Omental fat pad (tissue), 4 donors: ENCODE data around the gene BACH2. TPM values are rescaled to one million over a fixed set of nuclear protein-coding genes. Genes with fewer than 3 reads are reported as not detected.
A peak's percentile ranks its signal among the peaks of the same experiment; 100 is the strongest.
"Not testable (repeated sequence)": the region's sequence is repeated elsewhere in the genome, so short reads cannot be mapped to it uniquely, and the experiment has no call there.

Source experiments
- ATAC-seq: fragments of 150-250 bp; one replicate; pipeline ENCODE4 v1.9.1; 2016; ENCODE audit warnings: mild to moderate bottlenecking, moderate library complexity; ENCODE audit not compliant: low FRiP score
- DNase-seq: peaks from one replicate; pipeline ENCODE4 v3.0.0-alpha.2; 2019; ENCODE audit warnings: low spot score
- CTCF ChIP-seq, 3 donors: fragments of 450-650 bp; IDR thresholded peaks; one replicate each; pipeline ENCODE4 v1.5.1; 2016 to 2017; ENCODE audit warnings: antibody characterized with exemption in 3 of 3, mild to moderate bottlenecking in 3 of 3, moderate library complexity in 2 of 3
- total RNA-seq, 4 donors: library from RNA; depleted of rRNA; stranded (reverse); fragments of >200 nt; gene quantifications; one replicate each; pipeline ENCODE4 v1.1.0, GENCODE V29; 2016

BACH2 gene
- total RNA-seq, 4 donors from 2014 or later = 4.0 to 9.4 (median 7.0) TPM

DNA sequence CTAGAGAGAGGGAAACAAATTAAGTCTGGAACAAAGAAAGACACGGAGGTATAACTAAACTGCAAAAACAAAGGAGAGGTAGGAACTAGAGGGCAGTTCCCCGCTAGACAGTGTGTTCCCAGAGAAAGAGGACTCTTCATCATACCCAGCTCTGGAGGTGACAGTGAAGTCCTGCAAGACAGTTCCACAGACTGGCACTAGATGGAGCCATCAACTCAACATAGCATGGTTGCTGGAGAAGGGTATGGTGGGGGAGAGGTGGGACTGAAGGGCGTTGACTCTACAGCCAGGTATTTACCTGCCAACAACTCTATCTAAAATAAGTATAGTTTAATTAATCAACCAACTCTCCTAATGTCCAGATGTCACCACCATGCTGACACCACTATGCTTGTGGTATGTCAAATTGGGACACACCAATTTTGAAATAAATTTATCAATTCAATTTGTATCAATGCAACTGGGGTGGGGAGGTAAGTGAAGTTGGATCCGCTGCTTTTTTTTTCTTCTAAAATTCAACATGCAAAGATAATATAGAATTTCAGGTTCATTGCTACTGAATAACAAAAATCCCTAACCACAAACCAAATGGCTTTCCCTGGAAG, 9.7 kb downstream of the BACH2 start:
- no peak for TF ChIP-seq CTCF (IDR thresholded peaks at IDR 0.05)
- DNase-seq = no peak
- no peak for ATAC-seq

DNA sequence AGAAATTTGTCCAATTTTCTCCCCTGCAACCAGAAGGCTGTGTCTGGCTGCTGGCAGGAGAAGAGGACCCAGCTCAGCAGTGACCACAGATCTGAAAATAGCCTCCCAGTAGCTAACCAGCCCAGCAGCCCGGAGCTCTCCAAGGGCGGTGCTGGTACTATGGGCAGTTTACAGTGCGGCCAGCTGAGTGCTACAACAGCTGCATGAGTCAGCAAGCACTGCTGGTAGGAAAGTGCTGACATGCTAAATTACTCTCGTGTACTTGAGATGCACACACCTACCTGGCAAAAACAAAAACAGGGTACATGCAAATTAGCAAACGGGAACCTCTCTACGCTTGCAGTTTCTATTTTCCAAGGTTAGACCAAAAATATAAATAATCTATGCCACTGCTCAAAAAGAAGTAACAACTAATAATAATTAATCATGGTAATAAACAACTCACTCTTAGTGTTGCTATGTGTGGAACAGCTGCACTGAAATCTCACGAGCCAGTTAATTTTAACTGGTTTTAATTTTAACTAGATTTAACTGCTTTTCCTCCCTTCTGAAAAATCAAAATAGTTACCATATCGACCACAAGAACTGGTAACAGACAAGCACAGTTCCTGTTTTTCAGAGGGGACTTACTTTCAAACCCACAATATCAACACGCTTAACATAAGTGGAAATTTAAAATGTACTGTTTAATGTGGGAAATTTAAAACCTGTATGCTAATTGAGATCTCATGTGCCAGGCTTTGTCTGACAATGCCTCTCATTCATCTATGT, 10.8 kb downstream of the BACH2 start:
- no peak for TF ChIP-seq CTCF (IDR thresholded peaks at IDR 0.05)
- DNase-seq (peak; percentile 45), ATAC-seq (peak; percentile 92)

DNA sequence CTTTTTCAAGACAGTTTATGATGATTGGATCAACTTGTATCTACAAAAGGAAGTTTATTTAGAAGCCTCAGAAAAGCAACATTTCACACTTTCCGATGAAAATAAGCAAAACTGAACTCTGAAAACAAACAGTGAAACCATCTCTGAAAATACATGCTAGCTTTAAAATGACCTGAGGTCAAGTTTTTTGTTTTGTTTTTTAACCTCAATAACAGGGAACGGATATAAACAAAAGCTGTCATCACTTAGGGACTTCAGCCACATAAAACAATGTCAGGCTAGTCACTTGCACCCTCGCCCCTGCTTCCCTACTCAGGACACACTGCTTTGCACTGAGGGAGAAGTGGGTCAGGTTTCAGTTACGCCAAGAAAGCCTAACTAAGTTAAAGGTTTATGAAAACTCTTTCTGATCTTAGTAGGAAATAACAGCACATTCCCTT, 11.6 kb downstream of the BACH2 start:
- TF ChIP-seq CTCF (IDR thresholded peaks at IDR 0.05) = no peak
- ATAC-seq = no peak
- DNase-seq = no peak

GRCh38 chr6:90284236-90285041, 12.2 kb downstream of the BACH2 start:
- DNase-seq (no peak), ATAC-seq (peak; percentile 85)
- no peak for TF ChIP-seq CTCF (IDR thresholded peaks at IDR 0.05)

GRCh38 chr6:90282265-90282664, 14.4 kb downstream of the BACH2 start:
- not testable (repeated sequence) for ATAC-seq, DNase-seq

- ATAC-seq (no peak), DNase-seq (no peak)
These were observed 18.5 kb downstream of the BACH2 start for GRCh38 chr6:90278129-90278528.

More at GRCh38 chr6:90278129-90278528, 18.5 kb downstream of the BACH2 start:
- no peak for TF ChIP-seq CTCF (IDR thresholded peaks at IDR 0.05)
